Natural killer cell (primary cell): ENCODE data around the gene CFAP61. TPM values are rescaled to one million over a fixed set of nuclear protein-coding genes. Genes with fewer than 3 reads are reported as not detected.
A peak's percentile ranks its signal among the peaks of the same experiment; 100 is the strongest.

ENCODE experiments used
- ATAC-seq, 3 donors: fragments of 150-1000 bp in 2 of 3; fragments of 200-7000 bp in 1 of 3; cut with Tn5 transposase; 1 replicate in 1 of 3; 2 replicates in 2 of 3; pipeline ENCODE4 v1.10.0; 2021; ENCODE audit warnings: mild to moderate bottlenecking in 2 of 3, moderate library complexity in 2 of 3
- DNase-seq, 2 donors: peaks; one replicate each; pipeline versions ENCODE4 v3.0.0 to v3.0.0-alpha.2; 2013 to 2021; ENCODE audit warnings: mixed read lengths in 1 of 2
- H3K27ac ChIP-seq: one replicate; pipeline ENCODE4 v1.5.1; 2013; ENCODE audit warnings: mild to moderate bottlenecking, low read length
- H3K27me3 ChIP-seq: one replicate; pipeline ENCODE4 v1.6.1; 2013; ENCODE audit warnings: low read length; ENCODE audit not compliant: control insufficient read depth, insufficient read depth
- H3K36me3 ChIP-seq: one replicate; pipeline ENCODE4 v1.6.1; 2013; ENCODE audit warnings: low read length; ENCODE audit not compliant: control insufficient read depth, insufficient read depth
- H3K4me1 ChIP-seq: one replicate; pipeline ENCODE4 v1.6.1; 2013; ENCODE audit warnings: low read length; ENCODE audit not compliant: control insufficient read depth, insufficient read depth
- H3K4me3 ChIP-seq: one replicate; pipeline ENCODE4 v1.5.1; 2013; ENCODE audit warnings: low read length
- H3K9me3 ChIP-seq: one replicate; pipeline ENCODE4 v1.6.1; 2013; ENCODE audit warnings: low read length; ENCODE audit not compliant: control insufficient read depth, insufficient read depth
- H3K27ac Mint-ChIP-seq, 2 donors: one replicate each; pipeline ENCODE4 v1.8.0; 2022; ENCODE audit warnings: mild to moderate bottlenecking in 2 of 2, mixed read lengths in 2 of 2, moderate library complexity in 1 of 2
- H3K27me3 Mint-ChIP-seq, 2 donors: one replicate each; pipeline ENCODE4 v1.8.0; 2022; ENCODE audit warnings: low read depth in 2 of 2, mixed read lengths in 2 of 2
- H3K36me3 Mint-ChIP-seq: one replicate; pipeline ENCODE4 v1.8.0; 2022; ENCODE audit warnings: mixed read lengths
- H3K4me1 Mint-ChIP-seq, 2 donors: one replicate each; pipeline ENCODE4 v1.8.0; 2022; ENCODE audit warnings: mixed read lengths in 2 of 2
- H3K4me3 Mint-ChIP-seq: one replicate; pipeline ENCODE4 v1.8.0; 2022; ENCODE audit warnings: mild to moderate bottlenecking, moderate library complexity, mixed read lengths
- H3K9me3 Mint-ChIP-seq, 2 donors: one replicate each; pipeline ENCODE4 v1.8.0; 2022; ENCODE audit warnings: mixed read lengths in 2 of 2
- CTCF ChIP-seq: fragments of 200-600 bp; IDR thresholded peaks from one replicate; pipeline ENCODE4 v1.8.0; 2022; ENCODE audit warnings: antibody characterized with exemption
- WGBS: methylation state at CpG from one replicate; pipeline ENCODE4 v1.1.7; 2013; ENCODE audit warnings: missing lambda C conversion rate; ENCODE audit not compliant: insufficient coverage; 5-methylcytosine and 5-hydroxymethylcytosine counted together
- intact Hi-C: fragments of 100-400 bp; cut with micrococcal nuclease; formaldehyde crosslinking; loops from one replicate; pipeline ENCODE4 v1.14.2; 2022
- total RNA-seq, 4 donors: library from RNA; stranded (reverse); fragments of 120-200 nt in 1 of 4; gene quantifications; one replicate each; pipeline versions ENCODE4 v1.2.3 to v1.2.4, GENCODE V29; 2013 to 2022

CFAP61 gene
- total RNA-seq, 3 donors from 2014 or later (not counting 1 experiment from before 2014, with no cell fraction given) = 1.0 to 2.1 (median 1.3) TPM

- intact Hi-C loops = no loop called here
- no peaks in the 10 kb centered on the region for H3K9me3 ChIP-seq
- no peak for TF ChIP-seq CTCF
- no peak overlapping the region for H3K4me3 Mint-ChIP-seq
- 97% methylated on average over 13 of the region's 13 CpGs for WGBS
- no peaks in the 10 kb centered on the region for H3K4me1 Mint-ChIP-seq
- DNase-seq = no peak
- no peak overlapping the region for H3K27ac ChIP-seq
- peaks cover 3% of the 10 kb centered on the region for H3K36me3 ChIP-seq
- no peak overlapping the region for H3K27ac Mint-ChIP-seq
- no peaks in the 10 kb centered on the region for H3K27me3 Mint-ChIP-seq
- no peaks in the 10 kb centered on the region for H3K36me3 Mint-ChIP-seq
- H3K27me3 ChIP-seq = no peaks in the 10 kb centered on the region
- H3K4me3 ChIP-seq = no peak overlapping the region
- ATAC-seq = no peak
- H3K4me1 ChIP-seq = no peaks in the 10 kb centered on the region
- H3K9me3 Mint-ChIP-seq = no peaks in the 10 kb centered on the region
These were observed 339.4 kb downstream of the CFAP61 start for GRCh38 chr20:20391766-20392165.

- WGBS = 70% methylated on average over 19 of the region's 20 CpGs
- H3K36me3 Mint-ChIP-seq = no peaks in the 10 kb centered on the region
- no peak overlapping the region for H3K4me3 Mint-ChIP-seq
- TF ChIP-seq CTCF = no peak
- no peaks in the 10 kb centered on the region for H3K27me3 Mint-ChIP-seq
- DNase-seq = no peak
- peak overlapping the region in 1 of 2 donors; percentile 25 for H3K27ac Mint-ChIP-seq
- no peak for ATAC-seq
- Histone ChIP-seq H3K9me3 (no peaks in the 10 kb centered on the region), H3K4me1 (no peaks in the 10 kb centered on the region), H3K4me3 (no peak overlapping the region), H3K36me3 (peaks cover 3% of the 10 kb centered on the region), H3K27me3 (no peaks in the 10 kb centered on the region), H3K27ac (no peak overlapping the region)
- intact Hi-C loops = no loop called here
- no peaks in the 10 kb centered on the region for H3K4me1 Mint-ChIP-seq
- H3K9me3 Mint-ChIP-seq = no peaks in the 10 kb centered on the region
These were observed 341.1 kb downstream of the CFAP61 start for GRCh38 chr20:20393207-20394120.

GRCh38 chr20:20395087-20395486 is 342.8 kb downstream of the CFAP61 start:
- H3K36me3 Mint-ChIP-seq = no peaks in the 10 kb centered on the region
- H3K4me3 Mint-ChIP-seq = no peak overlapping the region
- 91% methylated on average over 12 of the region's 12 CpGs for WGBS
- Histone ChIP-seq H3K27ac (no peak overlapping the region), H3K9me3 (no peaks in the 10 kb centered on the region), H3K4me3 (no peak overlapping the region), H3K4me1 (no peaks in the 10 kb centered on the region), H3K27me3 (no peaks in the 10 kb centered on the region), H3K36me3 (peaks cover 3% of the 10 kb centered on the region)
- no peaks in the 10 kb centered on the region for H3K27me3 Mint-ChIP-seq
- H3K4me1 Mint-ChIP-seq = no peaks in the 10 kb centered on the region
- ATAC-seq = no peak
- no peaks in the 10 kb centered on the region for H3K9me3 Mint-ChIP-seq
- no peak for DNase-seq
- intact Hi-C loops = no loop called here
- H3K27ac Mint-ChIP-seq = no peak overlapping the region
- no peak for TF ChIP-seq CTCF
